GM23248 (cell line): ENCODE results near the gene PRKCA.

Source experiments
- EZH2 ChIP-seq: fragments of 200-600 bp; sonication (generic); IDR thresholded peaks from 2 replicates; pipeline ENCODE4 v1.6.1; 2018; ENCODE audit warnings: antibody characterized with exemption, mild to moderate bottlenecking; ENCODE audit not compliant: insufficient read depth, poor library complexity, severe bottlenecking
- EZH2phosphoT487 ChIP-seq: fragments of 200-600 bp; sonication (generic); IDR thresholded peaks from 2 replicates; pipeline ENCODE4 v1.6.1; 2018; ENCODE audit warnings: antibody characterized with exemption, moderate library complexity, mild to moderate bottlenecking, low read depth; ENCODE audit not compliant: insufficient read depth

DNA sequence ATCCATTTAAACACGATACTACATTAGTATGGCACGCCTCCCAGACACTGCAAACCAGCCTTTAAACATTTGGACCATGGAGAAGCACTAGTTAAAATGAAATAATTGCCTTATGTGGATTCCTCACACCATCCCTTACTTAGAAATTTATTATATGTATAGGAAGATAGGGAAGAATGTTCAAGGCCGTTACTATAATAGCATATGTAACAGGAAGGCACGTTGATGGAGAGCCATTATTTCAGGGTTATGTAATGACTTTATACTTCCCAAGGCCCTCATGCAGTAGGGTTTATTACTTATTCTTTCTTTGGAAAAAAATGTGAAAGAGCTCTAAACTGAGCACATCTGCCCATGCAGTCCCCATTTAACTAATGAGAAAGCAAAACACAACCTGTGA, 435.9 kb downstream of the PRKCA start:
- TF ChIP-seq EZH2phosphoT487, result no peak
- TF ChIP-seq EZH2, result no peak
